Activated CD4-positive, alpha-beta T cell treated with anti-CD3 and anti-CD28 coated beads, Interleukin-2, amount 50 U/mL, for 1 hour (primary cell): ENCODE measurements around the gene KRTAP5-6.

Experiments
- DNase-seq: peaks from one replicate; pipeline ENCODE4 v3.0.0-alpha.2; 2020

KRTAP5-6 gene

GRCh38 chr11:1735271-1735670 is 38.3 kb downstream of the KRTAP5-6 start:
- no peak for DNase-seq

DNA sequence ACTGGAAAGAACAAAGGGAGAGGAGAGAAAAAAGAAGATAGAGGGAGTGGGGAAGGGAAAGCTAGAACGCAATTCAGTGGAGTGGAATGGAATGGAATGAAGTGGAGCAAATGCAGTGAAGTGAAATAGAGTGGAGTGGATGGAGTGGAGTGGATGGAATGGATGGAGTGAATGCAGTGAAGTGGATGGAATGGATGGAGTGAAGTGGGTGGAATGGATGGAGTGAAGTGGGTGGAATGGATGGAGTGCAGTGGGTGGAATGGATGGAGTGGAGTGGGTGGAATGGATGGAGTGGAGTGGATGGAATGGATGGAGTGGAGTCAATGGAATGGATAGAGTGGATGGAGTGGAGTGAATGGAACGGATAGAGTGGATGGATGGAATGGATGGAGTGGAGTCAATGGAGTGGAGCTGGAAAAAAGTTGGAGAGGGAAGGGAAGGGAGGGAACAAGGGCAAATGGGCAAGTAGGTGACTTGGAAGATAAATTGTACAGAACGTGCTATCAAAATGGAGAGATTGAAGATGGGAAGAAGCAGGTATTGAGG is 39.5 kb downstream of the KRTAP5-6 start:
- DNase-seq, result no peak

DNA sequence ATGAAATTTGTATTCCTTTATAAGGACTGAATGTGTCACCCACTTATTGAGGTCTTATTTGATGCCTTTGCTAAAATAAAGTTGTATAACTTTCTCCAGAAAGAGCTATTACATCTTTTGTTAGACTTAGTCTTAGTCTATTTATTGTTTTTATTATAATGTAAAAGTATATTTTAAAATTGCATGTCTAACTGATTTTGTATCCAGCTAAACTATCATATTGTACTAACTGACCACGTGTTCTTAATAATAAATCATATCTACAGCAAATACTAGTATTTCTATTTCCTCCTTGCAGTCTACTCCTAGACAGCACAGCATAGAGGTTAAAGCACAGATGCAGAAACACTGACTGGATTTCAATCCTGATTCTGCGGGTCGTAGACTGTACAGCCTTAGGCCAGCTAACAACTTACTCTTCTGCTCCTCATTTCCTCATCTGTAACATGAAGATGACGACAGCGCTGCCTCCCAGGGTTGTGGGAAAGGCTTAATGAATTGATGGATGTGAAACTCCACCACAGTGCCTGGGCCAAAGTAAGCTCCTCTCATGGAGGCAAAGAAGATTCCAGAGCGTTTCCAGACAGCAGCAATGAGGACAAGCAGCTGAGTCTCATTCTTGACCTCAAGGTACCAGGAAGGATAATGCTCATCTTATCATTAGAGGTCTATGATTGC is 40.2 kb downstream of the KRTAP5-6 start:
- no peak for DNase-seq

- no peak for DNase-seq
Measured at GRCh38 chr11:1738380-1738779, 41.4 kb downstream of the KRTAP5-6 start.

GRCh38 chr11:1739576-1739975 is 42.6 kb downstream of the KRTAP5-6 start:
- no peak for DNase-seq

DNA sequence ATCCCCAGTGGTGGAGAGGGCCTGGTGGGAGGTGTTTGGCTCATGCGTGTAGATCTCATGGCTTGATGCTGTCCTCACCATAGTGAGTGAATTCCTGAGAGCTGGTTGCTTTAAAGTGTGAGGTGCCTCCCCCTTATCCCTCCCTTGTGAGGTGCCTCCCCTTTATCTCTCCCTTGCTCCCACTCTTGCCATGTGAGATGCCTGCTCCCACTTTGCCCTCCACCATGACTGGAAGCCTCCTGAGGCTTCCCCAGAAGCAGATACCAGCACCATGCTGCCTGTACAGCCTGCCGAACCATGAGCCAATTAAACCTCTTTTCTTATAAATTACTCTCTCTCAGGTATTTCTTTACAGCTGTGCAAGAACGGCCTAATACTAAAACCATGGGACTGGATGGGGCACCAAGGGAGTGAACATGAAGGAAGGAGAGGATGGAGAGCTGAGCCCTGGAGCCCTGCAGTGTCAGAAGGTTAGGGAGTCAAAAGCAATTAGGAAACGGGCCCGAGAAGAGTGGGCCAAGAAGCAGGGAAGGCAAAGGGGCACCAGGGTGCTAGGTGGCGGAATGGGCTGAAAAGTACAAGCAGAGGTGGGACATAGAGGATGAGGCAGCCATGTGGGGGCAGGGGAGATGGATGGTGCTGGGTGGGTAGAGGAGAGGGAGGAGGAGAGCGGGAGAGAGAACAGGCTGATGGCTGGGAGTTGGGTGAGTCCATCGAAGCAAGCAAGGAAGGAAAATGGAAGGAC is 44.0 kb downstream of the KRTAP5-6 start:
- DNase-seq, result no peak

GRCh38 chr11:1741741-1742140 is 44.7 kb downstream of the KRTAP5-6 start:
- no peak for DNase-seq

GRCh38 chr11:1742371-1742770 is 45.4 kb downstream of the KRTAP5-6 start:
- DNase-seq, result no peak

DNA sequence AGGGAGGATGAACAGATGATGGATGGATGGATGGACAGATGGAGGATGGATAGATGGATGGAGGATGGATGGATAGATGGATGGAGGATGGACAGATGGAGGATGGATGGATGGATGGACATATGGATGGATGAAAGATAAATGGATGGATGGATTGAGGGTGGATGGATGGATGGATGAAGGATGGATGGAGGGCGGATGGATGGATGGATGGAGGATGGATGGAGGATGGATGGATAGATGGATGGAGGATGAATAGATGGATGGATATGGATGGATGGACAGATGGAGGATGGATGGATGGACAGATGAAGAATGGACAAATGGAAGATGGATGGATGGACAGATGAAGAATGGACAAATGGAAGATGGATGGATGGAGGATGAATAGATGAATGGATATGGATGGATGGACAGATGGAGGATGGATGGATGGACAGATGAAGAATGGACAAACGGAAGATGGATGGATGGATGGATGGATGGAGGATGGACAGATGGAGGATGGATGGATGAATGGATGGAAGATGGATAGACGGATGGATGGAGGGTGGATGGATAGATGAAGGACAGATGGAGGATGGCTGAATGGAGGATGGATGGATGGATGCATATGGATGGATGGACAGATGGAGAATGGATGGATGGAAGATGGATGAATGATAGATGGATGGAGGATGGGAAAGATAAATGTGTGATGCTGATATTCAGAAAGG is 46.0 kb downstream of the KRTAP5-6 start:
- no peak for DNase-seq

DNA sequence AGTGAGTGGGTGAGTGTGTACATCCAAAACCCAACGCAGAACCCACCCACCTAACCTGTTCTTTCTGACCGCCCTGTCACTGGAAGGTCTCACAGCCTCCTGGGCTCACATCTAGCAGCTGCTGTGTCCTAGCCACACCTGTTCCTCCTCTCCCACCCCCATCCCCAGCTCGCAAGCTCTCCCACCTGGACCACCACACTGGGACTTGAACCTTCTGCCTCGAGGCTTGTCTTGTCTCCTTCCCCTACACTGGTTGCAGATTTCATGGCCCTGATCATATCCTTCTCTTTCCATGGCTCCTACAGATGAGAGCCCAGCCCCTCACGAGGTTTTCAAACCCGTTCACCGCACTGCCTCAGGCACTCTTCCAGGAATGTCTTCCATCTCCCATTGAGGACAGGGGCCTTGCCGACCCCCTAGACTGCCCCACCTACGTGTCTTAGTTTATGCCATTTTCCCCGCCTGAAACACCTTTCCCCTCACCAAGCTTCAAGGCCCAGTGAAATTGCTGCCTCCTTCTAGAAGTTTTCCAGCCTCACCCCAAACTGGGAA is 46.7 kb downstream of the KRTAP5-6 start:
- DNase-seq, result no peak

- DNase-seq, result no peak
Measured at GRCh38 chr11:1744137-1744886, 47.3 kb downstream of the KRTAP5-6 start.

GRCh38 chr11:1744891-1745700 is 48.1 kb downstream of the KRTAP5-6 start:
- no peak for DNase-seq

DNA sequence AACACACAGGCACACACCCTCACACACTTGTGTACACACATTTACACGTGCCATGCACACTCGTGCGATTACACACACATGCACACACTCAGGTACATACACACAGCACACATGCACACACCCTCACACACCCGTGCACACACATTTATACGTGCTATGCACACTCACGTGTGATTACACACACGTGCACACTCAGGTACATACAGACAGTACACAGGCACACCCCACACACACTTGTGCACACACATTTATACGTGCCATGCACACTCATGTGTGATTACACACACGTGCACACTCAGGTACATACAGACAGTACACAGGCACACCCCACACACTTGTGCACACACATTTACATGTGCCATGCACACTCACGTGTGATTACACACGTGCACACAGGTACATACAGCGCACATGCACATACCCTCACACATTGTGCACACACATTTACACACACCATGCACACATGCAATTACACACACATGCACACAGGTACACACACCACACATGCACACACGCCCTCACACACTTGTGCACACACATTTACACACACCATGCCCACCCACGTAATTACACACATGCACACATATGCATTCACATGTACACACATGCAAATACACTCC is 48.8 kb downstream of the KRTAP5-6 start:
- no peak for DNase-seq

DNA sequence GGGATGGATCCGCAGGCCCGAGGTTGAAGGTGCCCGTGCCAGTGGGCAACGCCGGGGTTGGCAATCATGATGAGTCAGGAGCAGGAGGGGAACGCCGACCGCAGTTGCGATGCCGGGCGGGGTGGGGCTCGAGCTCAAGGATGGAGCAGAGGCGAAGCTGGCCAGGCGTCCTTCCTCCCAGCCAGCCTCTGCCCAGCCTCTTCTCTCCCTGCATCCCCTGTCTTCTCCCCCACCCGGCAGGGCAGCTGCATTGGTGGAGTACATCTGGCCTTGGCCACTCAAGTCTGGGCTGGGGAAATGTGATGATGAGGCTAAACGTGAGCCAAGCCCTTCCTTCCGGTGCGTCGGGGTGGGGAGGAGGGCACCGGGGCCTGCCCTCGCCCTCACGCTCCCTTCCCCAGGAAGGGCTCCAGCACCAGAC is 49.5 kb downstream of the KRTAP5-6 start:
- no peak for DNase-seq

DNA sequence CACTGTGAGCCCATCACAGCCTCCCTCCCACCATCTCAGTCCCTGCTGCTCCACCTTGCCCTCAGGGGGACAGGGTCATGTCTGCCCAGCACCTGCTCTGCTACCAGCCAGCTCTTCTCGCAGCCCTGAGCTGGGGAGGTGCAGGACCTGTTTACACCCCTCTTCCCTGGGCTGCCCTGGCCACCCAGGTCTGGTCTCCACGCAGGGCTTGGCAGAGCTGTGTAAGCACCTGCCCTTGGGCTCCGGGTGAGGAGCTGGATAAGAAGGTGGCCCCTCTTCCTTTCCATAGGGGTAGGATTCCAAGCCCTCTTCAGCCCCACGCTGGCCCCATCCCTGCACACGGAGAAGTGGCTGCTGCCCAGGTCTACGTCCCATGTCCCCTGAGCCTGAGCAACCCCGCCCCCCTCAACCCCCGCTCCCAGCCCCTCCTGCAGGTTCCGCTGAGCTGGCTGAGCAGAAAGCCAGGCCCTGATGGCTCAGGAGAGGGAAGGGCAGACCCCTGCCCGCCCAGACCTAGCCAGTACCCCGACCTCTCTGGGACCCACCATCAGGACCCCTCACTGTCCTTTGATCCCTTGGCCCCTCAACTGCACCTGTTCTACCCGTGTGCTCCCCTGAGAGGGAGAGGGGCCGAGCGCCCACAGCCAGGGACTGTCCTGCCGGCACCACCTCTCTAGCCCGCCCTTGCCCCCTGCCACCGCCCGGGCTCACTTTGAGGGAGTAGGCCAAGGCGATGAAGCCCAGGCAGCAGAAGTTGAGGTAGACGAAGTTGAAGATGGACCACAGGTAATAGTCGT is 50.2 kb downstream of the KRTAP5-6 start:
- no peak for DNase-seq
